Stimulated activated CD8-positive, alpha-beta memory T cell treated with anti-CD3 and anti-CD28 coated beads, Interleukin-12 subunit alpha, Interleukin-12 subunit beta, amount 100 ng/mL, for 24 hours (primary cell): ENCODE data around the gene DOCK2.
"Not testable (repeated sequence)": the region's sequence is repeated elsewhere in the genome, so short reads cannot be mapped to it uniquely, and the experiment has no call there.

Experiments used
- DNase-seq: peaks from one replicate; pipeline ENCODE4 v3.0.0-alpha.2; 2020; ENCODE audit errors: extremely low read depth

DOCK2 gene

DNA sequence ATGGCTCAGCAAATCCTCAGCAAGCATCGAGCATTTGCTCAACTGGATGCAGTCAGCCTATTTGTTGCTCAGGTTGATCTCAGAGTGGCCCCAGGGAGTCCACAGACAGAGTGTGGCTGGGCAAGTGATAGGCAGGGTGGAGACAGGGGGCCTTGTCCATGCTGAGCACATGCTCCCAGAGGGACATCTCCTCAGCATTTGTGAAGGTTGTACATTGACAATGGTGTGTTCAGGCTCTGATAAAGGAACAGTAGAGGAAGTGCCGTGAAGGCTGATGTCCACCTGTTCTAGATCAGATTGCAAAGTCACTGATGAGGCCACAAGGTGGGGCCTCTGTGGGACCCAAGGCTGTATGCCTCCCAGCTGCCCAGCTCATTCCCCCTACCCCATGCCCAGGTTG is 418.5 kb downstream of the DOCK2 start:
- DNase-seq: no peak

DNA sequence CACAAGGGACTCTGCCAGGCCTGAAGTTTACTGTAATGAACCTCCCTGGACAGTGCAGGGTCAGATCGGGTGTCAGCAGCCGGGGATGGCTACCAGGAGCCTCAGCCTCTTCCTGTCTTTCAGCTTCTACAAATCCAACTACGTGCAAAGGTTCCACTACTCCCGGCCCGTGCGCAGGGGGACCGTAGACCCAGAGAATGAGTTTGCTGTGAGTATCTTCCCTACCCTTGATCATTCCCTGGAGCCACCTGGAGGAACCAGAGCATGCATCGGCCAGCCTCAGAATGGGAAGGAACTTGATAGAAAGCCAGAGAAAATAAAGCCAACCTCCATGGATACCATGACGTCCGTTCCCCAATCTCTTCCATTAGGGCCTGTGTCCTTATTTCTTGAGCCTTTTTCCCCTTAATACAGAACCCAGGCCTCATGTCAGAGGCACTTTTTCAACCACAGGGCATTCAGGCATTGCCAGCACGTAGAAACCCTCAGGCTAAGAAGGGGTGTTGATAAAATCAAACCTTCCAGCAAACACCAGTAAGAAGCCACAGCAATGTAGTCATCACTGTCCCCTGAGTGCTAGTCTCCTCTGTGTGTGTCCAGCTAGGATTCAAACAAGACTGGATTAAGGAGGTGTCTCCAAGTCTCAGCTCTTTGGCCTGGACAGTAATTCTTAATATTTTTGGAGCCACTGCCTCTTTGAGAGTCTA is 419.6 kb downstream of the DOCK2 start:
- no peak for DNase-seq

DNA sequence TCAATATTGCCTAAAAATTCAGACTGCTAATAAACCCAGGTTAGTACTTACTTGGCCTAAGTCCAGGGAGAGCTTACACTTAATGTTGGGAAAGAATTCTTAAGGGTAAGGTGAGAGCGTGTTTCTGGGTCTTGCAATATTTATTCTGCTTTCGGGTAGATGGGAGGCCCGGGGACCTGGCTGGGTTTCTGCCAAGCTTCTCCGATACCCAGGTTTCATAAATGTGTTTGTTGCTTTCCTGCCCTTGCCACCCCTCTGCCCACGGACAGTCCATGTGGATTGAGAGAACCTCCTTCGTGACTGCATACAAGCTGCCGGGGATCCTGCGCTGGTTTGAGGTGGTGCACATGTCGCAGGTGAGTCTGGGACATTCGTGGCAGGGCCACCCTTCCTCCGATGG is 420.2 kb downstream of the DOCK2 start:
- DNase-seq: no peak

DNA sequence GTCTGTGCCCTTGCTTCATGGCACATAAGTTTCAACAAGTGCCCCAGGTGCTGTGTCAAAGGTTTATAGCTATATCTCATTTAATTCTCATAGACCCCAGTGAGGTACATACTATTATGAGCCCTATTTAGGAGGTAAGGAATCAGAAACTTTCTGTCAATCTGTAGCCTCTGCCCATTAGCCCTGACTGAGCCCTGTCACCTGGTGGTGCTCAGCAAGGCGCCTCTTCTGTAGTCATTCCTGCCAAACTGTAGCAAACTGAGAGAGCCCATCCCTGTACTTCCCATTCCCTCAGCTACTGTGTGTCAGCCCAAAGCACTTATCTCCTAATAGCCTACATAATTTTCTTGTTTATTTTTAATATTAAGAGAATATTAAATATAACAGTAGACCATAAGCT is 422.1 kb downstream of the DOCK2 start:
- DNase-seq: no peak

DNA sequence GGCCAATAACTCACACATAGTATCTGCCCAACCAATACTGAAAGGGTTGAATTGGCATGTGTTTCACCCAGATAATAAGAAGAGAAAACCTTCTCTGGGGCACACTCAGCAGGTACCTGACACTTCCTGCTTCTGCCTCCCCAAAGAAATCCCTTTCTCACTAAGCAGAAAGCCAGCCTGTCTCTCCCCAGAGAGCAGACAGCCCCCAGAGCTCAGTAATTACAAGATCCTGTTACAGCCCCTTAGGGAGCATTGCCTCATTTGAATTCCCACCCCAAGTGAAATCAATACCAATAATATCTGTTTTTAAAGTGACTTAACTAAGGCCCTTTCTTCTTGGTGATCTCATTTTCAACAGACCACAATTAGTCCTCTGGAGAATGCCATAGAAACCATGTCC is 430.1 kb downstream of the DOCK2 start:
- DNase-seq: no peak

DNA sequence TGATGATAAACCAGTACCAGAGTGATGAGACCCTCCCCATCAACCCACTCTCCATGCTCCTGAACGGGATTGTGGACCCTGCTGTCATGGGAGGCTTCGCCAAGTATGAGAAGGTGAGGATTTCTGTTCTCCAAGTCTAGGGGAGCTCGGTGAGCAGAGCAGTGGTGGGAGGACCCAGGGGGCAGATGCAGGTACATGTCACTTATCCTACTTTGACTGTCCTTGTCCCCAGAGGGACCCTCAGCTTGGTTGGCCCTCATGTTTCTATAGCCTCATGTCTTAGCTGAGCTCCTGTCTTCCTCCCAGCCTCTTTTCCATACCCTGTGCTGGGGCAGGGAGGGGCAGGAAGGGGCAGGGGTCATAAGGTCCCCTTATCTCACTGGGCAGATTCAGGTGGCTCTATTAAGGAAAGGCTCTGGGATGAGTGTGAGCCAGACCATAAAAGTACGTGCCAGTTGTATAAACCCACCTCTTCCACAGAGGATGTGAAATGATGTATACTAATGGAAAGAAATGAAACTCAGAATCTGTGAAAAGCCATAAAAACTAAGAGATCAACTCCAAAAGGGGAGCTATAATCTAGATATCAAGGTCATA is 430.6 kb downstream of the DOCK2 start:
- DNase-seq: no peak

DNA sequence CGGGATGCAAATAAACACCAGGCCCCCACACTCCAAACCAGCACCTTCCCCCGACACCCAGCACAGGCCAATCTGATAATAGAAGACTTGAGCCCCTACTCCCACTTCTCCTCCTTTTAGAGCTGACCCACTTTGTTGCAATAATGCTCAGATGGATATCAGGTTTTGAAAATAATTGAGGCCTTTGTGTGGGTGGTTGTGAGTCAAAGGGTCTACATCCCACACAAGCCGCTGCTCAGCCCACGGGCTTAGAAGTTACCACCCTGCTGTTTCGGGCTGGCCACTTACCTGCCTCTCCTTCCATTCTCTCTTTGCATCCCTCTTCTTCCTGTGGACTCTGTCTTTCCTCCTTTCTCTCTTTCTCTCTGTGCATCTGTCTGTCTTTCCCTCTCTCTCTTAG is 432.4 kb downstream of the DOCK2 start:
- DNase-seq: no peak

DNA sequence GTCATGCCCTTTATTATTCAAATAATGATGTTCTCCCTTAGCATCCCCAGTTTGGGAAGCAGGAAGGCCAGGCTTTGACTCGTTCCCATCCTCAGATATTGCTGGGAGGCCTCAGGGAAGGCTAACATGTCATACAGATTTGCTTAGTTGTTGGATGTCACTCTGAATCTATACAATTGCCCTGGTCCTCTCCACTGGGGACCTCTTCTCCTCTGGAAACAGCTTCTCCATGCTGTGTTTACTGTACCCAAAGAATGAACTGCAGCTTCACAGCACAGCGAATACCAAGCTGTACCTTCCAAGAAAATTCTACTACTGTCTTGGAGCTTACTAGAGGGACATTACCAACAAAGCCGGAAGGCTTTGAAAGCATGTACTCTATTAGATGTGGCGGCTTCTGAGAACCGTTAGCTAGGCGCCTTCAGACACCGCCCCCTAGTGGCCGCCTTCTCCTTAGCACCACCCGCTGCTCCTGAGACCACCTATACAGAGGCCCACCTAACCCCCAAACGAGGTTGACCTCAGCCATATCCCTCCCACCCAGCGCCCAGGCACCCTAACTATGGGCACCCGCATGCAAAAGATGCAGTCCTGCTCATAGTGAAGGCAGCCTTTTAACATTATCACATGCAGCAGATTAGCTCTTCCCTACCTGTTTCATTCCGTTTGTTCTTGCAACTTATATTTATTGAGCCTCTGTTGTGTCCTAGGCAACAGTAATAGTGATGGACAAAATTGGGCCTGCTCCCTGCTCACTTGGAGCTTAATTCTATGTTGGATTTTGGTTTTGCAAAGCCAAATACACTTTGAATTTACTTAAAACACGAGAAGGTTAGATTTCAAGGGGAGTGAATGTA is 433.7 kb downstream of the DOCK2 start:
- no peak for DNase-seq

DNA sequence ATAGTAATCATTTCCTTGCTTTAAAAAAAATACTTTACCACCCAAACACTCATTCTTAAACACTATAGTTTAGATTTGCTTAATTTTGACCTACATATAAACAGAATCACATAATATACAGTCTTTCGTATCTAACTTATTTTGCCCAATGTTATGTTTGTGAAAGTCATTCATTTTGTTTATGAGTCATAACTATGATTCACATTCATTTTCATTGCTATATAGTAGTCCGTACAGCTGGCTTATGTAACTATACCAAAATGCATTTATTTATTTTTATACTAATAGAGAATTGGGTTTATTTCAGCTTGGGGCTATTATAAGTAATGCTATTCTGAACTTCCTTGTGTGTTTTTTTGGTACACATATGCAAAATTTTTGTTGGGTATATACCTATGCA is 434.7 kb downstream of the DOCK2 start:
- DNase-seq: no peak

DNA sequence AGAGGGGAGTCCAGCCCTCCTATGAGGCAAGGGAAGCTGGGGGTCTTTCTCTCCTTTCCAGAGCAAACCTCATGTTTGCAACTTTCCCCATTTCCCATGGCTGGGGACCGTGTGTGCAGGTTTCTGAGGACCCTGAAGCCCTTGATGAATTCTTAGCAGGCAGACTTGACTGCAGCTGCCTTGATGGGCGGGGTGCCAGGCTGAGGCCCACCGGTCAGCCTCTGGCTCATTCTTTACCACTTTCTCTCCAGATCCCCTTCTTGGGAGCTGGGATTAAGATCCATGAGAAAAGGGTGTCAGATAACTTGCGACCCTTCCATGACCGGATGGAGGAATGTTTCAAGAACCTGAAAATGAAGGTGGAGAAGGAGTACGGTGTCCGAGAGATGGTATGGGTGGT is 438.6 kb downstream of the DOCK2 start:
- DNase-seq: no peak

DNA sequence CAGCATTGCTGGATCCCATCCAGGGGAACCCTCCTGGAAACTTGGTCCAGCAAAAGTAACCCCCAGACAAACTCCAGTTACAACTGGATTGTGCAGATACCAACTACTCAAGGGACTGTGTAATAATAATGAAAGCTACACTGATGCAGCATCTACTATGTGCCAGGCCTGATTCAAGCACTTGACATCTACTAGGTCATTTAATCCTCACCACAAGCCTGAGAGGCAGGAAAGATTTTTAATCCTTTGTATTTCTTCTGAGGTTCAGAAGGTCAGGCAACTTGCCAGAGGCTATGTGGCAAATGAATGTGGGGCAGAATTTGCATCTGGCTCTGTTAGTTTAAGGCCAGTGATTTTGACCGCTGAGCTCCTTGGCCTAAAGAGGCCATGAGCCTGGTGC is 439.1 kb downstream of the DOCK2 start:
- DNase-seq: no peak

DNA sequence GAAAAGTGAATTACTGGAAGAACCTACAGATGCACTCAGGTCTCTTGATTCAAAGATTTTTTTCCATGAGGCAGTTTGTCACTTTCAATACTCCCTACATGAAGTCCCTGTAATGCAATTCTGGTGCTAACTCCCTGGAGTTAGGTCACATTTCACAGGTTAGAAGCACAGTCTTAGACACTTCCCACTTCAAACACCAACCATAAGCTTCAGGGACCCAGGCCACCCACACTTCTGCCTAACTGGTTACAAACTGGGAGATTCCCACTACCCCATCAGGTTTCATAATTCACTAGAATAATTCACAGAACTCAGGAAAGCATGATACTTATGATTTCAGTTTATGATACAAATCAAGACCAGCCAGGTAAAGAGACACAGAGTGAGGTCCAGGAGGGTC is 439.7 kb downstream of the DOCK2 start:
- no peak for DNase-seq

DNA sequence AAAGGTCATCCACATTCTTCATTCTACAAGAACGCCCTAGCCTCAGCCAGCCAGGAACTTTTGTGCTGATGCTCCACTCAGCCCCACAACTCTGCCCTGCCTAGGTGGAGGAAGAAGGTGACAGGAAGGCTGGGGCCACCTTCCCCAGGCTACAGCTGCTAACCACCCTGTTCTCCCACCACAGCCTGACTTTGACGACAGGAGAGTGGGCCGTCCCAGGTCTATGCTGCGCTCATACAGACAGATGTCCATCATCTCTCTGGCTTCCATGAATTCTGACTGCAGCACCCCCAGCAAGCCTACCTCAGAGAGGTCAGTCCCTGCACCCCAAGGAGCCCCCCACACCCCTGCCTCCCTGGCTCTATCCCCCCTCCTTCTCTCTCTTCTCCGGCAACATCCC is 440.5 kb downstream of the DOCK2 start:
- DNase-seq: no peak

DNA sequence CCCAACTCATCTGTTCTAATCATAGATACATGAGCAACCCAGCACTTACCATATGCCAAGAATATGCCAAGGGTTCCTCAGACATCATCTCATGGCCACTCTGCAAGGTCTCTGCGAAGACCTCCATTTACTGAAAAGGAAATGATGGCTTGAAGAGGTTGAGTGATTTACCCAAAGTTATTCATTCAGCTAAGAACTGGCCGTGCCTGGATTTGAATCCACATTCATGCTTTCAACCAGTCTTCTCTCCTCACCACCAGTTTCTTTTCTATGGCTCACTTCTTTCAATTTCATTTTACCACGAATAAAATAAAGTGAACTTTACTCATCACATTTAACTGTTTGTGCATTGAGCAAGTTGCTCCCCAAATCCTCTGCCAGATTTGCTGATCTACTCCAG is 441.4 kb downstream of the DOCK2 start:
- no peak for DNase-seq

DNA sequence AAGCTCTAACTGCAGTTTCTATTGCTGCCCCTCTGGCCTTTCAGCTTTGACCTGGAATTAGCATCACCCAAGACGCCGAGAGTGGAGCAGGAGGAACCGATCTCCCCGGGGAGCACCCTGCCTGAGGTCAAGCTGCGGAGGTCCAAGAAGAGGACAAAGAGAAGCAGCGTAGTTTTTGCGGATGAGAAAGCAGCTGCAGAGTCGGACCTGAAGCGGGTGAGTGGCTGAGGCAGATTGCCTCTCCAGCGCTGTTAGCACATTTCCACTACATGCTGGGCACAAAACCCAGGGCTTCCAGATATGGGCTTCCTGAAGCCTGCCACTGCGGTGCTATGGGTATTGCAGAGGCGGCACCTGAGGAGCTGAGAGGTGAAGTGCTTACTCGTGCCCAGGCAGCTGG is 441.9 kb downstream of the DOCK2 start:
- no peak for DNase-seq

DNA sequence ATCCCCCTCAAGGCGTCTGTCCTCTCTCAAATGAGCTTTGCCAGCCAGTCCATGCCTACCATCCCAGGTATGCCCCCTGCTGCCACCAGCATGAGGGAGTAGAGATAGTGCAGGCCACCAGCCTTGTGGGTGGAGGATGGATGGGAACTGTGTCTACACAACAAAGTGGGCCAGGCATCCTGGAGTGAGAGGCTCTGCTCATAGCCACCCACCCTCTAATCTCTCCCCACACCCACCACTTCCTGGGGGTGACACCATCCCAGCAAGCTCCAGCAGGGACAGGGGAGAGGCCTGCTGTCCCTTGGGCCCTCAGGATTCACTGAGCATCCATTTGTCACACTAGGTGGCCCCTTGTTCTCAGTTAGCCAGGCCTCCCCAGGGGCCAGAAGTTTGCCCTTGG is 443.1 kb downstream of the DOCK2 start:
- no peak for DNase-seq

DNA sequence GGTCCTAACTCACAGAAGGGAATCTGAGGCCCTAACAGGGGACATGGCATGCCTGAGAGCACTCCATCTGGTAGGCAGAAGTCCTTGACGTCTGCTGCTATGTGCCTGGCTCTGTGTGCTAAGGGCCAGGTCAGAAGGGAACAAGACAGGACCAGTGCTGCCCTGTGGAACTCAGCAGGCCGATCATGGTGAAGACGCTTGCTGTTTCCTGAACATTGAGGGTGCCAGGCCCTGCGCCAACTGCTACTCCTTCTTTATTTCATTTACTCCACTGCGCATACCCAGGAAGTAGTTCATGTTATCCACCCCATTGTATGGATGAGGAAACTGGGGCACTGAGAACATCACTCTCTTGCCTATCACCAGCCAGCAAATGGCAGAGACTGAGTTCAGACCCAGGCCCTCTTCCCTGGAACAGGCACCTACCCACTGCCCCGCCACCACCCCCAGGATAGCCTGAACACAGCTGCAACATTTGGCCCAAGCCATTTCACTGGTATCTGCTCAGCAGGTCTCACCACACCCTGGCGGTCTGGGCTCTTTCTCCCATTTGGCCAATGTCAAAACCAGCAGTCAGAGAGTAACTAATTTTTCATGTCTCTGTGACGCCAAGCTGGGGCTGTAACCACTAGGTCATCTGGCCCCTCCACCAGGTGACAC is 443.8 kb downstream of the DOCK2 start:
- no peak for DNase-seq

DNA sequence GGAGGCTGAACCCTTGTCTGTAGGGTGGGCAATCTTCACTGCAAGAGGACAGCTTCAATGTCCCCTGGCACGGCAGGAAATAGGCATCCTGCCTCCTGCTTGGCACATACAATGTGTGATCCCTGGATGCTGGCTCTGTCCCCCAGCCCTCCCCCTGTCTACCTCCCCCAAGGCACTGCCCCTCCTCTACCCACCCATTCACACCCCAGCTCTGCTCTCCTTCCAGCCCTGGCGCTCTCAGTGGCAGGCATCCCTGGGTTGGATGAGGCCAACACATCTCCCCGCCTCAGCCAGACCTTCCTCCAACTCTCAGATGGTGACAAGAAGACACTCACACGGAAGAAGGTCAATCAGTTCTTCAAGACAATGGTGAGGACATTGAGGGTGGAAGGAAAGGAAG is 444.5 kb downstream of the DOCK2 start:
- no peak for DNase-seq

DNA sequence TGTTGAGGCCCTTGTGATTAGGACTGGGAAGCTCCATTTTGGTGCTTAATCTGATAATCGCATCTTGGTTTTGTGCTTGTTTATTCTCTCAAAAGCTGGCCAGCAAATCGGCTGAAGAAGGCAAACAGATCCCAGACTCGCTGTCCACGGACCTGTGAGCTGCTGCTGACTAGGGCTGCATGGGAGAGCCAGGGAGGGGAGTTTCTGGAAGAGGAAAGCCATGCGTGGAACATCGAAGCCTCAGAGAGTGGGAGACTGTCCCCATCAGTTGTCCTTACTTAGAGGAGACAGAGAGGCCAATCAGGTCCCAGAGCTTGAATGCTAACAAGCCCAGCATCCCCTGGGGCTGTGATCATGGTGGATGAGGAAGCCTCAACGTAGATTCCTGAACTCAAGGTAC is 445.6 kb downstream of the DOCK2 start:
- DNase-seq: no peak

DNA sequence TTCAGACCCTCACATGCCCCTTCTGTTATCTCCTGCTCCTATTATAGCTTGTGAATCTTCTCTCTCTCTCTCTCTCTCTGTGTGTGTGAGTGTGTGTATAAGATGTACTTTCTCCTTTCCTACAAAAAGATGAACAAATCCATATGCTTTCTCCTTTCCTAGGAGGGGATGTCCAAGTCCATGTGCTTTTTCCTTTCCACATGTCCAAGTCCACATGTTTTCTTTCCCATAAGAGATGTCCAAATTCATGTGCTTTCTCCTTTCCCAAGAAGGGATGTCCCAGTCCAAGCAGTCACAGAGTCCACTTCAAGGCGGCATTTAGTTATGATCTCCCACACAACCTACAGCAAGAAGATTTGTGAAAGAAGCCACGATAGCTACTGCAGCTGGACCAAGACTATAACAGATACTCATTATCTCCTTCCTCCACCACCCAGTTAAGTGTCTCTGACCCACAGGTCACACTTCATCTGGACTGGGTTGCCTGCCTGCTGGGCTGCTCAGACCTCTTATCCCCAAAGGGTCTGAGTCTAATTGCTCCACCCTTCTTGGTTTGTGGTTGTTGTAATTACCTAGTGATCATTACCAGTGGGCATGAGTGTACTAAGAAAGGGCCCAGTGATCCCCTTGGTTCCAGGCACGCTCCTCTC is 450.2 kb downstream of the DOCK2 start:
- no peak for DNase-seq

DNA sequence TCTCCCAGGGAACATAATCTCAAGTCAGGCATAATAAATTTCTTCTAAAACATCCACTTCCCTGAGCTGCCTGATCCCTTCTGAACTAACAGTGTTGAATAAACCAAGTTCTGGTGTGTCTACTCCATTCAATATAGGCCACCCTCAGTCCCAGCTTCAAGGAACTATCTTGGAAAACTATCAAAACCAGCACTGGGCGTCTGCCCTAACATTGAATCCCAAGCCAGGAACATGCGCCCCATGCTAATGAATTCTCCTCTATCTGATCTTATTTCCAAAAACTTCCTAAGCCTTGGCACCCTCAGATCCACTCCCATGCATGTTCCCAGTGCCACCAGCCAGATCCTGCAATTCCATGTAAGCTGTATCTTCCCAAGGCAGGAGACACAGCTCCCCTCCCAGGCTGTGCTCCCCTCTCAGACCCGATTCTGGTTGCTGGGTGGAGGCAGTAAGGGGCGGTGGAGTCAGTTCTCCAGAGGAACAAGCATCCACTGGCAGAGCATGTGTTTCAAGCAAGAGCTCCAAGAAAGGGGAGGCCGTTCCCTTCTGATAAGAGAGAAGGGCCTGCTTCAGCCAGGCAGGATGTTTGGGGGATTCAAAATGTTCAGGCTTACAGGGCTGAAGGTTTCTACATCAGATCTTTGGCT is 455.5 kb downstream of the DOCK2 start:
- DNase-seq: no peak

DNA sequence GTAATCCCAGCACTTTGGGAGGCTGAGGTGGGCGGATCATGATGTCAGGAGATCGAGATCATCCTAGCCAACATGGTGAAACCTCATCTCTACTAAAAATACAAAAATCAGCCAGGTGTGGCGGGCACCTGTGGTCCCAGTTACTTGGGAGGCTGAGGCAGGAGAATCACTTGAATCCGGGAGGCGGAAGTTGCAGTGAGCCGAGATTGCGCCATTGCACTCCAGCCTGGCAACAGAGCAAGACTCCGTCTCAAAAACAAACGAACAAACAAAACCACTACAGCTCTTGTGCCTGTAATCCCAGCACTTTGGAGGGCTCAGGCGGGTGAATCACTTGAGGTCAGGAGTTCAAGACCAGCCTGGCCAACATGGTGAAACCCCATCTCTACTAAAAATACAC is 457.3 kb downstream of the DOCK2 start:
- not testable (repeated sequence) for DNase-seq
